ENCODE results near the gene TYK2. TPM values are rescaled to one million over a fixed set of nuclear protein-coding genes. Genes with fewer than 3 reads are reported as not detected.

Gene TYK2
- total RNA-seq, 4 donors from 2014 or later, result 112 to 166 (median 125) TPM

DNA sequence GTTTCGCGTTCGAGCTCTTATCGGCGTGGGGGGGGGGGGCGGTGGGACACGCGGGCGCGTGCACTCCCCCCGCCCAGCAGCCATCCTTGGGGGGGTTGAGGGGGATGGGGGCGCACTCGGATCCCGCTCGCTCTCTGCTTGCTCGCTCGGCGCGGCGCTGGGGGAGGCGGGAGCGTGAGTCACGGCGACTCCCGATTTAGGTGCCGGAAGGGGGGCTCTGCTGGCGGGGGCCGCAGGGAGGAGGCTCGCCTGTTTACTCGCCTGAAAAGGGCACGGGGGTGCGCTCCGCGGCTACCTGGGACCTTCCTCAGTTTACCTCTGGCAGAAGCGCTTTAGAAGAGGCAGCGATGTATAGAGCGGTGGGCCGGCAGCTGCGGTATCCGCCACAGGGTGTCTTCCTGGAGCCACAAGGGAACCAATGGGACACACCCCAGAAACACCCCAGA, 38.9 kb upstream of the TYK2 start:
- WGBS, 2 donors, result 0% methylated on average over 18 to 19 of the region's 40 CpGs
- H3K4me1 ChIP-seq, result peaks cover 0 to 60% (median 30%) of the 10 kb centered on the region in 4 donors

GRCh38 chr19:10418485-10419199, 38.3 kb upstream of the TYK2 start:
- no peaks in the 10 kb centered on the region for H3K36me3 ChIP-seq
- peaks cover 0 to 55% (median 27%) of the 10 kb centered on the region in 4 donors for H3K4me1 ChIP-seq
- TF ChIP-seq POLR2A (IDR thresholded peaks at IDR 0.05), result no peak
- TF ChIP-seq CTCF (IDR thresholded peaks at IDR 0.05), result no peak
- TF ChIP-seq EP300 (IDR thresholded peaks at IDR 0.05), result no peak
- WGBS, 2 donors, result 1 to 3% methylated on average over 24 to 28 of the region's 32 CpGs
- DNase-seq (ENCODE audit: low spot score in 2 of 2), result no peak
- H3K27ac ChIP-seq, result no peak overlapping the region
- peaks cover 0 to 14% (median 0%) of the 10 kb centered on the region in 4 donors for H3K9me3 ChIP-seq
- peaks cover 0 to 85% of the 10 kb centered on the region in 2 donors for H3K27me3 ChIP-seq
- no peak overlapping the region for H3K4me3 ChIP-seq

More for the DNA sequence above, 38.9 kb upstream of the TYK2 start:
- no peak for DNase-seq (ENCODE audit: low spot score in 2 of 2)
- H3K27ac ChIP-seq, result no peak overlapping the region
- no peaks in the 10 kb centered on the region for H3K36me3 ChIP-seq
- H3K9me3 ChIP-seq, result peaks cover 0 to 10% (median 0%) of the 10 kb centered on the region in 4 donors
- TF ChIP-seq EP300 (IDR thresholded peaks at IDR 0.05), result no peak
- no peak for TF ChIP-seq CTCF (IDR thresholded peaks at IDR 0.05)
- TF ChIP-seq POLR2A (IDR thresholded peaks at IDR 0.05), result no peak
- H3K4me3 ChIP-seq, result no peak overlapping the region
- H3K27me3 ChIP-seq, result peaks cover 0 to 91% of the 10 kb centered on the region in 2 donors

DNA sequence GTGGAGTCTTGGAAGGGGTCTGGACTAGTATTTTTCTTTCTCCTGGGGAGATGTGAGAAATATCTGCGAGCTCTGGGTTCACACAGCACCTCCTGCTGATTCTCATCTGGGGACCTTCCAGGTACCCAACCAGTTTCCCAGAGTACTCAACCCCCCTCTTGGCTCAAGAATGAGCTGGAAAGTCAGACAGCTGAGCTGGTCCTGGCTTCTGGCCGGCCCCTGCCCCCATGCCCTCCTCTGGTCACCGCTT, 37.8 kb upstream of the TYK2 start:
- no peak overlapping the region for H3K4me3 ChIP-seq
- H3K27ac ChIP-seq, result no peak overlapping the region
- TF ChIP-seq EP300 (IDR thresholded peaks at IDR 0.05) (no peak), CTCF (IDR thresholded peaks at IDR 0.05) (no peak), POLR2A (IDR thresholded peaks at IDR 0.05) (no peak)
- peaks cover 0 to 55% (median 27%) of the 10 kb centered on the region in 4 donors for H3K4me1 ChIP-seq
- H3K27me3 ChIP-seq, result peaks cover 0 to 80% of the 10 kb centered on the region in 2 donors
- WGBS, 2 donors, result 3 to 5% methylated on average over 3 of the region's 3 CpGs
- no peak for DNase-seq (ENCODE audit: low spot score in 2 of 2)
- H3K9me3 ChIP-seq, result peaks cover 0 to 14% (median 0%) of the 10 kb centered on the region in 4 donors
- H3K36me3 ChIP-seq, result no peaks in the 10 kb centered on the region

GRCh38 chr19:10417541-10418234, 37.3 kb upstream of the TYK2 start:
- Histone ChIP-seq H3K27ac (no peak overlapping the region), H3K4me3 (no peak overlapping the region), H3K4me1 (peaks cover 0 to 55% (median 27%) of the 10 kb centered on the region in 4 donors), H3K27me3 (peaks cover 0 to 76% of the 10 kb centered on the region in 2 donors), H3K9me3 (peaks cover 0 to 14% (median 0%) of the 10 kb centered on the region in 4 donors), H3K36me3 (no peaks in the 10 kb centered on the region)
- 5 to 14% methylated on average over 24 to 25 of the region's 30 CpGs for WGBS, 2 donors
- DNase-seq (ENCODE audit: low spot score in 2 of 2), result no peak
- TF ChIP-seq CTCF (IDR thresholded peaks at IDR 0.05), result no peak
- no peak for TF ChIP-seq EP300 (IDR thresholded peaks at IDR 0.05)
- TF ChIP-seq POLR2A (IDR thresholded peaks at IDR 0.05), result no peak

Measured in tibial nerve (tissue), 4 donors.